Right atrium auricular region (tissue), 2 donors: ENCODE results near the gene ACVRL1. TPM values are rescaled to one million over a fixed set of nuclear protein-coding genes. Genes with fewer than 3 reads are reported as not detected.
A peak's percentile ranks its signal among the peaks of the same experiment; 100 is the strongest.

Experiments used
- DNase-seq: peaks from one replicate; pipeline ENCODE4 v3.0.0-alpha.2; 2019; ENCODE audit warnings: low spot score
- H3K27ac ChIP-seq, 2 donors: fragments of 200-600 bp; sonication (generic); 1 replicate in 1 of 2; 2 replicates in 1 of 2; pipeline ENCODE4 v1.5.1; 2016 to 2019
- H3K27me3 ChIP-seq, 2 donors: fragments of 200-600 bp; sonication (generic); one replicate each; pipeline versions ENCODE4 v1.5.1 to v1.6.0; 2017 to 2019
- H3K36me3 ChIP-seq: fragments of 200-600 bp; sonication (generic); one replicate; pipeline ENCODE4 v1.5.1; 2016
- H3K4me1 ChIP-seq, 2 donors: fragments of 200-600 bp; sonication (generic); one replicate each; pipeline versions ENCODE4 v1.5.1 to v1.6.0; 2017 to 2019
- H3K4me3 ChIP-seq, 2 donors: fragments of 200-600 bp; sonication (generic); 1 replicate in 1 of 2; 2 replicates in 1 of 2; pipeline ENCODE4 v1.5.1; 2017 to 2019; ENCODE audit warnings: mild to moderate bottlenecking in 1 of 2, moderate library complexity in 1 of 2
- H3K9me3 ChIP-seq, 2 donors: fragments of 200-600 bp; sonication (generic); one replicate each; pipeline ENCODE4 v1.5.1; 2019
- total RNA-seq, 2 donors: library from RNA; depleted of rRNA; stranded (reverse); fragments of >200 nt; gene quantifications; one replicate each; pipeline ENCODE4 v1.1.0, GENCODE V29; 2016
- TF ChIP-seq, protein P1 (sequence below), 2 donors: fragments of 200-600 bp; sonication (generic); IDR thresholded peaks; one replicate each; pipeline ENCODE4 v1.5.1; 2019; ENCODE audit warnings: antibody characterized with exemption in 2 of 2

The ACVRL1 gene
- total RNA-seq, 2 donors from 2014 or later = 48.1 to 57.5 TPM

DNA sequence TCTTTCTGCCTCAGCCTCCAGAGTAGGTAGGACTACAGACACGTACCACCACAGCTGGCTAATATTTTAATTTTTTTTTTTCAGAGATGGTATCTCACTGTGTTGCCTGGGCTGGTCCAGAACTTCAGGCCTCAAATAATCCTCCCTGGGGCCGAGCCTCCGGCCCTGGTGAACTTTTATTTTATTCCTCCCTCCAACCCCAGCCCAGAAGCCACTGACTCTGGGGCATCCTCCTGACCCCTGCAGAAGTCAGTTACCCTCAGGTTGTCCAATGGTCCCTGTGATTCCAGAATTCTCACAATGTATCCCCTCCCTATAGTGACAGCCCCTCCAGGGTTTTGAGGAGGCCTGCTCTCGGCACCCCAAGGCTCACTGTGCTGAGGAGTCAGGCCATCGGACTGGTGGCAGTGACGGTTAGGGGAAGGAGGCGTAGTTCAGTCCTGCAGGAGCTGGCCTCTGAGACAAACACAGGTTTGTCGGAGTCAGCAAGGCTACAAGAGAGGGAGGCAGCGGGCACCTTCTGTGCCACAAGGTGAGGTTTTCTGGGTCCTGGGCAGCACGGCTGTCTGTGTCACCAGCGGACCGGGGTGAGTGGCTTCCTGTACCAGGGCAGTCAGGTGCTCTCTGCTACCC is 39.4 kb upstream of the ACVRL1 start:
- H3K27me3 ChIP-seq = peaks cover 6% of the 10 kb centered on the region in 2 donors
- no peak for DNase-seq
- TF ChIP-seq, protein P1, sequence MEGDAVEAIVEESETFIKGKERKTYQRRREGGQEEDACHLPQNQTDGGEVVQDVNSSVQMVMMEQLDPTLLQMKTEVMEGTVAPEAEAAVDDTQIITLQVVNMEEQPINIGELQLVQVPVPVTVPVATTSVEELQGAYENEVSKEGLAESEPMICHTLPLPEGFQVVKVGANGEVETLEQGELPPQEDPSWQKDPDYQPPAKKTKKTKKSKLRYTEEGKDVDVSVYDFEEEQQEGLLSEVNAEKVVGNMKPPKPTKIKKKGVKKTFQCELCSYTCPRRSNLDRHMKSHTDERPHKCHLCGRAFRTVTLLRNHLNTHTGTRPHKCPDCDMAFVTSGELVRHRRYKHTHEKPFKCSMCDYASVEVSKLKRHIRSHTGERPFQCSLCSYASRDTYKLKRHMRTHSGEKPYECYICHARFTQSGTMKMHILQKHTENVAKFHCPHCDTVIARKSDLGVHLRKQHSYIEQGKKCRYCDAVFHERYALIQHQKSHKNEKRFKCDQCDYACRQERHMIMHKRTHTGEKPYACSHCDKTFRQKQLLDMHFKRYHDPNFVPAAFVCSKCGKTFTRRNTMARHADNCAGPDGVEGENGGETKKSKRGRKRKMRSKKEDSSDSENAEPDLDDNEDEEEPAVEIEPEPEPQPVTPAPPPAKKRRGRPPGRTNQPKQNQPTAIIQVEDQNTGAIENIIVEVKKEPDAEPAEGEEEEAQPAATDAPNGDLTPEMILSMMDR (IDR thresholded peaks at IDR 0.05) = no peak
- H3K9me3 ChIP-seq = no peaks in the 10 kb centered on the region
- H3K27ac ChIP-seq = no peak overlapping the region
- H3K4me1 ChIP-seq = peaks cover 0 to 33% of the 10 kb centered on the region in 2 donors
- H3K36me3 ChIP-seq = no peaks in the 10 kb centered on the region
- H3K4me3 ChIP-seq = no peak overlapping the region

DNA sequence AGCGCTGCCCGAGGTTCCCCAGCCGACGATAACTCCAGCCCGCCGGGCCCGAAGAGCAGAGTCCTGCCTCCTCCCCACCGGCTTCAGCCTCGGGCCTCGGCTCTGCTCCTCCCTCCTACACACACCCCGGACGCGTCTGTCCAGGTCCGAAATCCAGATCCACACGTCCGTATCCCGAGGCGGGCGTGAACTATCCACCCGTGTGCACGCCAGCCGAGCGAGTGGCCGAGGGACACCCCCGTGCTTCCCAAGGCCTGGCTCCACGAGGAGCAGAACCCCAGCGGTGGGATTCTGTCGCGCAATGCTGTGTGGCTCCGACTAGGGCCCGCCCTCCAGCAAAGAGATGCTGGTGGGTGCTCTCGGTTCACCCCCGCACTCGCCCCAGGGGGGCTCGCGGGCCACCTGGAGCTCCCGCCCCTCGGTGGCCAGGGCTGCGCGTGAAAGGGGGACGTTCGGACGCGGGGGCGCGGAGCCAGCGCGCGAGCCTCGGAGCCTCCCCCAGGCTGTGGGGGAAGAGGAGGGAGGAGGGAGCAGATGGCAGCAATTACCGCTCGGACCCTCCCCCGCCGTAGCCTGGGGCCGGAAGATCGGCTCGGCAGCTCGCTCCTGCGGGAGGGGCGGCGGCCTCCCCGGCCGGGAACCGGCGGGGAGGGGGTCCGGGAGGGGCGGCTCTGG is 38.3 kb upstream of the ACVRL1 start:
- Histone ChIP-seq H3K9me3 (no peaks in the 10 kb centered on the region), H3K36me3 (no peaks in the 10 kb centered on the region), H3K4me1 (peaks cover 0 to 26% of the 10 kb centered on the region in 2 donors), H3K4me3 (peak overlapping the region; percentile 40 to 51), H3K27me3 (peaks cover 6% of the 10 kb centered on the region in 2 donors), H3K27ac (no peak overlapping the region)
- TF ChIP-seq, protein P1 (IDR thresholded peaks at IDR 0.05) = no peak
- DNase-seq = no peak

DNA sequence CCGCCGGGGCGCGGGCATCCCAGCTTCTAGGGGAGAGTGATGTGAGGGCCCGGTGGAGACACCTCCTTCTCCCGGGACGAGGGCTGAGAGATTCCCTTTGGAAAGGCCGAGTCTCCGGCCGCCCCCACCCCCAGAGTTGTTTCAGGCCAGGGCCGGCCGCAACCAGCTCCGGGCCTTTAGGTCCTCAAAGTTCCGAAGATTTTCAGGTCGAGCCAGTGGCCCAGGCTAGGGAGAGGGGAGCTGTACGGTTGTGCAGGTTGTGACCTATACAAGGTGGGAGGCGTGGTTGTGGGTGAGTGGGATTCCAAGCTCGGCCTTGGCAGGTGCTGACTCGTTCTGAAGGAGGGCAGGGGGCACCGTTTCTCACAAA is 37.8 kb upstream of the ACVRL1 start:
- Histone ChIP-seq H3K27me3 (peaks cover 4 to 6% of the 10 kb centered on the region in 2 donors), H3K4me3 (peak overlapping the region; percentile 40 to 51), H3K9me3 (no peaks in the 10 kb centered on the region), H3K27ac (no peak overlapping the region), H3K4me1 (peaks cover 0 to 20% of the 10 kb centered on the region in 2 donors), H3K36me3 (no peaks in the 10 kb centered on the region)
- no peak for DNase-seq
- TF ChIP-seq, protein P1 (IDR thresholded peaks at IDR 0.05) = no peak

DNA sequence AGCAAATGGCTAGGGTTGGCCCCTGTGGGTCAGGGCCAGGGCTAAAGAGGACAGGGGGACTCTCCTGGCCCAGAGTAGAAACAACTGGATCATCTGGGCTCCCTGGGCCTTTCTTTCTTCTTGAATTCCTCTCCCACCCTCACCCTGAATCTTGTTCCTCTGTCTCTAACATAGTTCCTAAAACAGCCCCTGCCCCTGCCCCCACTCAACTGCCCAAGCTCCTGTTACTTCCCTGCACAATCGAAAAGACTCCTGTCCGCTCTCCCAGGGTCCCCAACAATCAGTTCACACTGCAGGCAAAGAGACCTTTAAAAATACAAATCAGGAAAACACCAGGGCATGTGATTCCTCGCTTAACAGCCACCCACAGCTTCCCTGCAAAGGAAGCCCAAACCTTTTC is 37.4 kb upstream of the ACVRL1 start:
- H3K36me3 ChIP-seq = no peaks in the 10 kb centered on the region
- H3K27ac ChIP-seq = no peak overlapping the region
- H3K4me1 ChIP-seq = peaks cover 0 to 19% of the 10 kb centered on the region in 2 donors
- DNase-seq = no peak
- TF ChIP-seq, protein P1 (IDR thresholded peaks at IDR 0.05) = no peak
- no peak overlapping the region for H3K4me3 ChIP-seq
- H3K27me3 ChIP-seq = peaks cover 4 to 6% of the 10 kb centered on the region in 2 donors
- no peaks in the 10 kb centered on the region for H3K9me3 ChIP-seq

DNA sequence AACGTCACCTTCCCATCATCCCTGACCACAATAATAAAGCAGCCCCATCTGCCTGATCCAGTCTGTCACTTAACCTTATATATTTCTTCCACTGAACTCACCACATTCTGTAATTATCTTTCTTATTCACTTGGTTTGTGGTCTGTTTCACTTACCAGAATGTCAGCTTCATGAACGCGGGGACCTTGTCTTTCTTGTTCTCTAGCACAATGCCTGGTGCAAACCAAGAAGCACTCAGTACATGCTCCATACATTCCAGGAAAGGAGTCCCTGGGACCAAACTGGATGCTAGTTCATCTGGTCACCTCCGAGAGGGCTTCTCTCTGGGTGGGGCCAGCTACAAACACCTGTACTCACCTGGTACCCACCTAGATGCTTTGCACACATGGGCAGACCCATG is 36.8 kb upstream of the ACVRL1 start:
- no peak overlapping the region for H3K27ac ChIP-seq
- TF ChIP-seq, protein P1 (IDR thresholded peaks at IDR 0.05) = no peak
- no peaks in the 10 kb centered on the region for H3K9me3 ChIP-seq
- H3K4me3 ChIP-seq = no peak overlapping the region
- DNase-seq = no peak
- peaks cover 0 to 19% of the 10 kb centered on the region in 2 donors for H3K4me1 ChIP-seq
- H3K27me3 ChIP-seq = peaks cover 4 to 6% of the 10 kb centered on the region in 2 donors
- H3K36me3 ChIP-seq = no peaks in the 10 kb centered on the region
